GM08714 (cell line): ENCODE measurements around the gene KCNH2.
"Not testable (repeated sequence)": the region's sequence is repeated elsewhere in the genome, so short reads cannot be mapped to it uniquely, and the experiment has no call there.

ENCODE experiments used
- H3K4me3 ChIP-seq: fragments of 200-500 bp; sonication (Bioruptor generic); 2 replicates; pipeline ENCODE4 v1.5.1; 2014; ENCODE audit warnings: mild to moderate bottlenecking, low read length, inconsistent platforms
- ZNF274 ChIP-seq: IDR thresholded peaks from 2 replicates; pipeline ENCODE4 v1.6.1; 2012; ENCODE audit warnings: mild to moderate bottlenecking, low read depth, low read length

The KCNH2 gene

DNA sequence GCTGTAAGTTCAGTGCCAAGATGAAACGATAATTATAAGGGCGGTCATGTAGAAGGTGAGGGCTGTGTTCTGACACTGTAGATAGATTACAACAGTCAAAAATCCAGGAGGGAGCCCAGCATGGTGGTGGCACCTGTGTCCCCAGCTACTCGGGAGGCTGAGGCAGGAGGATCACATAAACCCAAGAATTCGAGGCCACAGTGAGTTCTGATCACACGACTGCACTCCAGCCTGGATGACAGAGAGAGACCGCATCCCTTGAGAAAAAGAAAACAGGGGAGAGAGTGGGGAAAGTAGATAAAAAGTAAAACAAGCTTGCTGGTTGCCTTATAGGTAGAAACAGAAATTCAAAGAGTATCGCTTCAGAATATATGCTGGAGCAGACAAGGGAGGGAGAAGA, 52.1 kb downstream of the KCNH2 start:
- H3K4me3 ChIP-seq: no peak overlapping the region
- TF ChIP-seq ZNF274: no peak

GRCh38 chr7:150924369-150924781, 53.7 kb downstream of the KCNH2 start:
- no peak overlapping the region for H3K4me3 ChIP-seq
- no peak for TF ChIP-seq ZNF274

- no peak for TF ChIP-seq ZNF274
- H3K4me3 ChIP-seq: no peak overlapping the region
Observed at GRCh38 chr7:150923802-150924201, 54.3 kb downstream of the KCNH2 start.

DNA sequence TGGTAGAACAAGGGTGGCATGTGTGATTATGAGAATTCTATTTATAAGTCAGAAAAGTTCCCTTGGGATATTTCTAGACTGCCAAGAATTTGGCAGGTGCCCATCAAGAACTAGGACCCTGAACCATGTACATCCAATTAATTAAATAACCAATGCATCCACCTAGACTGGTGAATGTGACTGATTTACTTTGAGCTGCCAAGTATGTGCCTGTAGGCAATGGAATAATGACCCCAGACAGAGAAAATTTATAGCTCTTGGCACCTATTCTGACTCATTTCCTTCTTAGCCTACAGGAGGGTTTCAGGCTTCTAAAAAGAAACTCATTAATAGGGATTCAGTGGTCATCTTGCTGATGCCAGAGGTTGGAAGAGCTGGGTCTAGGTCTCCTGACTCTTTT, 54.9 kb downstream of the KCNH2 start:
- TF ChIP-seq ZNF274: no peak
- H3K4me3 ChIP-seq: no peak overlapping the region

DNA sequence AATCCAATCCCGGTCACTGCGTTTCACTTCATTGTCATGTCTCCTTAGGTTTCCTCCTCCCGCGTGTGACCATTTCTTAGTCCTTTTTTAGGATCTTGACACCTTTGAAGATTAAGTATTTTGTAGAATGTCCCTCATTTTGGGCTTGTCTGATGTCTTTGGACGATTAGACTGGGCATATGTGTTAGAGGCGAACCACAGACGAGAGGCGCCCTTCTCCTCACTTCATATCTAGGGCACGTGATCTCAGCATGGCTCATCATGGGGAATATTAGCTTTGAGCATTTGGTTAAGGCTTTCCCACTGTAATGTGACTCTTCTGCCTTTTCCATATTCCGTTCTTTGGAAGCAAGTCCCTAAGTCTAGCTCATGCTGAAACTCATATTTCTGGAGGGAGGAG, 59.0 kb downstream of the KCNH2 start:
- no peak overlapping the region for H3K4me3 ChIP-seq
- TF ChIP-seq ZNF274: no peak

DNA sequence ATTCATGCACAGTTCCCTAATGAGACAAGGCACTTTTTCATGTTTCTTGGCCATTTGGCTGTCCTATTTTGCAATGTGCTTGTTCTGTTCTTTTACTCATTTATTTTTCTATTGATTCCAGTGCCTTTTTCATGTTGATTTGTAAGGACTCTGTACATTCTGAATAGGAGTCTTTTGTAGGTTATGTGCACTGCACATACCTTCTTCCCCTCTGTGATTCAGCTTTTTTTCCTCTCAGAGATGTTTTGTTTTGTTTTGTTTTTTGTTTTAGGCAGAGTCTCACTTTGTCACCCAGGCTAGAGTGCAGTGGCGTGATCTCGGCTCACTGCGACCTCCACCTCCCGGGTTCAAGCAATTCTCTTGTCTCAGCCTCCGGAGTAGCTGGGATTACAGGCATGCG, 59.7 kb downstream of the KCNH2 start:
- TF ChIP-seq ZNF274: no peak

DNA sequence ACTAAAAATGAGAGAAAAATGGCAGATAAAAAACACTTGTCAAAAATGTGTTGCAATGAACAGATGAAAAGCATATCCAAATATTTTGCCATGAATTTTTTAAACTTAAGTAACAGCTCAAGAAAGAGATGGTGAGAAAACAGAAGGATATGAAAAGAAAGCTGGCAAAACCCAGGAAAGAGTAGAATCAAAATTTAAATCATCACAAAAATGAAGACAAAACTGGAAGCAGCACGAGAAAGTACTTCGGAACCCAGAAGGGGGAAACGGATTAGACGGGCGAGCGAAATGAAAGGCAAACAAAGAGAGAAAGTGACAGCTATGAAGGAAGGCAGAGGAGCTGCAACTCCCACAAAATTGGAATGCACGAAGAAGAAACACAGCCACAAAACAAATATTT, 60.2 kb downstream of the KCNH2 start:
- TF ChIP-seq ZNF274: no peak
- no peak overlapping the region for H3K4me3 ChIP-seq

More for the DNA sequence above, 59.7 kb downstream of the KCNH2 start:
- no peak overlapping the region for H3K4me3 ChIP-seq

GRCh38 chr7:150916670-150917069, 61.5 kb downstream of the KCNH2 start:
- no peak overlapping the region for H3K4me3 ChIP-seq
- no peak for TF ChIP-seq ZNF274

DNA sequence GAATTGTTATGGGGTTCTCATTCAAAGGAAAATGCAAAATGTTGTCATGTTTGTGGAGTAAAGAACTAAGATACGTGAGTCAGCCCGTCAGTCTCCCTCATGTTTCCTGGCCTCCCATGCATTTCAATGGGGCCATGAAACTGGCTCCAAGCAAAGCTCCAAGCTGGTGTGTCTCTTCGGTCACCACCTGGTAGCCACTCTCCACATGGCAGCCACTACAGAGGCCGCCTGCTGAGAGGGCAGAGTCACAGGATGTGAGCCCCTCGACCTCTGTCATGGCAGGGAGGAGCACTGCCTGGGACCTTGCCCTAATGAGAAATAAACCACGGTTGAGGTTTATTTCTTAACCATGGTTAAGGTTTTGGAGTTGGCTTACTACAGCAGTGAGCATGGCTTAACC, 63.2 kb downstream of the KCNH2 start:
- no peak for TF ChIP-seq ZNF274
- no peak overlapping the region for H3K4me3 ChIP-seq

DNA sequence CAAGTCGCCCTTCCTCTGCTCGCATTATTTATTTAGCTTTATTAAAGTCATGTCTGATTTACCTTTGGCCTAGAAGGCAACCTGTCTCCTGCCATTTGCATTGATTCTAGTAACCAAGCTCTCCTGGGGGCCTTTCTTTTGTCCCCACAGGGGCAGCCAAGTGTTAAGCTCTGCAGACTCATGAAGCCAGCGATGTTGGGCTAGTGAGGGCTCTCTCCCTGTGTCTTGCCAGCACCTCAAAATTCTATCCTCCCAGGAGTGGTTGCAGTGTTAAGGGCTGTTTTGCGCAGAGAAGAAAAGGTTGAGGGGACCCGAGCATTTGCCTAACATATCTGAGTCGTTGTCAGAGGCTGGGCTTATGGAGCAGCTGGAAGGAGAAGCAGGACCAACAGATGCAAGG, 63.9 kb downstream of the KCNH2 start:
- TF ChIP-seq ZNF274: no peak
- H3K4me3 ChIP-seq: no peak overlapping the region

- H3K4me3 ChIP-seq: no peak overlapping the region
- TF ChIP-seq ZNF274: no peak
Observed at GRCh38 chr7:150912427-150912826, 65.7 kb downstream of the KCNH2 start.

- no peak overlapping the region for H3K4me3 ChIP-seq
- no peak for TF ChIP-seq ZNF274
Observed at GRCh38 chr7:150911590-150912267, 66.4 kb downstream of the KCNH2 start.

DNA sequence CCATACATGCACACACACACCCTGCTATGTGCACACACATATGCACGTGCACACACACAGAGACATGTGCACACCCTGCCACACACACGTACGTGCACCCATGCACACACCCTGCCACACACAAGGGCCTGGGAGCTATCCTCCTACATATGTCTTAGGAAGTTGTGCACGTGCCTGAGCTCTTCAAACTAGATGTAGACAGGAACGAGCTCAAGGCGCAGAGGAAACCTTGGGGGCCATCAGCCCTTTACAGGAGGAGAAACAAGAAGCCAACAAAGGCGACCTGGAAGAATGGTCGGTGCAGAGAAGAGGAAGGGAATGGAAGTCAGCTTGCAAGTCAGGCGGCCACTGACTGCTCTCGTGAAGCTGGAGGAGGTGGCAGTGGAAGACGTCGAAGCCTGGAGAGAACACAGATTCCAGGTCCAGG, 67.1 kb downstream of the KCNH2 start:
- no peak for TF ChIP-seq ZNF274
- no peak overlapping the region for H3K4me3 ChIP-seq

DNA sequence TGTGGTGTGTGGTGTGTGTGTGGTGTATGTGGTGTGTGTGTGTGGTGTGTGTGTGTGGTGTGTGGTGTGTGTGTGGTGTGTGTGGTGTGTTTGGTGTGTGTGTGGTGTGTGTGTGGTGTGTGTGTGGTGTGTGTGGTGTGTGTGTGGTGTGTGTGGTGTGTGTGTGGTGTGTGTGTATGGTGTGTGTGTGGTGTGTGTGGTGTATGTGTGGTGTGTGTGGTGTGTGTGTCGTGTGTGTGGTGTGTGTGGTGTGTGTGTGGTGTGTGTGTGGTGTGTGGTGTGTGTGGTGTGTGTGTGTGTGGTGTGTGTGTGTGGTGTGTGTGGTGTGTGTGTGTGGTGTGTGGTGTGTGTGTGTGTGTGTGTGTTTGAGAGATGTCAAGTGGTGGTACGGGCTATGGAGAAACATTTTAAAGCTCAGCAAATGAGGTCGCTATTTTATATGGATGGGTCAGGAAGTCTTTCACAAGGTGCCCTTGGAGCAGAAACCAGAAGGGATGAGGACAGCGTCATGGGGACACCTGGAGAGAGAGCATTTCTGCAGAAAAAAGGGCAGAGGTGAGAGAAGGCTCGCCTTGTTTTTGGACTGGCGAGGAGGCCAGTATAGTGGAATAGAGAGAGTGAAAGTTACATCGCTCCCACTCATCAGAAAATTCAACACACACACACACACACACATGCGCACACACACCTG, 67.7 kb downstream of the KCNH2 start:
- not testable (repeated sequence) for H3K4me3 ChIP-seq

DNA sequence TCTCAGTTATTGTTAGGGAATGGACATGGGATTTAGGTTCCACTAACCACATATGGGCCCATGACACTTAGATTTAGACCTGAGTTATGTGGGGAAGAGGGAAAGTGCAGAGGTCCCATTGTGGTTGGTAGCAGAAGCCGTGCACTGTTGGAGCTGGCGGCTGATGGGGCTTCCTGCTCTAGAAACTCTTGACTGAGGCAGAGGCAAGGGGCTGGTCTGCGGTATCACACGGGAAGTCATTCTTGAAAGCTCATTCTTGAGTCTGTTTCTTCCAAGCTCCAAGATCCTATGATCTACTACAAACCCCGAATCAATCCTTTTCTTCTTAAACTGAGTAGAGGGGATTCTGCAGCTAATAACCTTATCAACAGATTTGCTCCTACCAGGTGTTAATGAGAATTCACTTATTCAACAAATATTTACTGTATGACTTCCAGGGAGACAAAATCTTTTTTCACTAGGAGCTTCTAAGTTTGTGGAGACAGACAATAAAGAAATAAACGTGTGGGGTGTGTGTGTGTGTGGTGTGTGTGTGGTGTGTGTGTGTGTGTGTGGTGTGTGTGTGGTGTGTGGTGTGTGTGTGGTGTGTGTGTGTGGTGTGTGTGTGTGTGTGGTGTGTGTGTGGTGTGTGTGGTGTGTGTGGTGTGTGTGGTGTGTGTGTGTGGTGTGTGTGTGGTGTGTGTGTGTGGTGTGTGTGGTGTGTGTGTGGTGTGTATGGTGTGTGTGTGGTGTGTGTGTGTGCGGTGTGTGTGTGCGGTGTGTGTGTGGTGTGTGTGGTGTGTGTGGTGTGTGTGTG, 68.7 kb downstream of the KCNH2 start:
- no peak overlapping the region for H3K4me3 ChIP-seq
- TF ChIP-seq ZNF274: no peak

DNA sequence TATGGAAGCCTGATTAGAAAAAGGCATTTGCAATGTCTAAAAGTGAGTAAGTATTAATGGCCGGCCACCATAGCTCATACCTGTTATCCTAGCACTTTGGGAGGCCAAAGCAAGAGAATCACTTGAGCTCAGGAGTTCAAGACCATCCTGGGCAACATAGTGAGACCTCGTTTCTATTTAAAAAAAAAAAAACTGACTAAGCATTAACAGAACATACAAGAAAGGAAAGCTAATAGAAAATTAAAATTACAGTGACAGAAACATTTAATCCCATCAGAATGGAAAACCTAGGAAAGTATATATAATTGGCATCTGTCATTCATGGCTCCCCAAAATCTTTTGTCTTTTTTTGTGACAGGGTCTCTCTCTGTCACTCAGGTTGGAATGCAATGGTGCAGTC, 69.9 kb downstream of the KCNH2 start:
- H3K4me3 ChIP-seq: no peak overlapping the region
- TF ChIP-seq ZNF274: no peak
